Measurements from ENCODE around the gene EPSTI1.

The EPSTI1 gene

GRCh38 chr13:42971691-42972347, 20.2 kb downstream of the EPSTI1 start:
- no peak for DNase-seq (ENCODE audit: low read depth, low spot score)

GRCh38 chr13:42970824-42971690, 21.0 kb downstream of the EPSTI1 start:
- peak; percentile 53 for DNase-seq (ENCODE audit: low read depth, low spot score)

- peak; percentile 77 for DNase-seq (ENCODE audit: low read depth, low spot score)
These were observed 22.4 kb downstream of the EPSTI1 start for GRCh38 chr13:42969565-42970172.

- DNase-seq (ENCODE audit: low read depth, low spot score): no peak
These were observed 23.1 kb downstream of the EPSTI1 start for GRCh38 chr13:42968906-42969305.

- no peak for DNase-seq (ENCODE audit: low read depth, low spot score)
These were observed 24.4 kb downstream of the EPSTI1 start for GRCh38 chr13:42967660-42968059.

GRCh38 chr13:42965281-42965680, 26.8 kb downstream of the EPSTI1 start:
- DNase-seq (ENCODE audit: low read depth, low spot score): no peak

GRCh38 chr13:42964761-42965161, 27.3 kb downstream of the EPSTI1 start:
- no peak for DNase-seq (ENCODE audit: low read depth, low spot score)

- DNase-seq (ENCODE audit: low read depth, low spot score): no peak
These were observed 32.4 kb downstream of the EPSTI1 start for GRCh38 chr13:42959615-42960014.

GRCh38 chr13:42957881-42958280, 34.2 kb downstream of the EPSTI1 start:
- no peak for DNase-seq (ENCODE audit: low read depth, low spot score)

GRCh38 chr13:42950181-42950580, 41.9 kb downstream of the EPSTI1 start:
- DNase-seq (ENCODE audit: low read depth, low spot score): no peak

GRCh38 chr13:42947925-42948324, 44.1 kb downstream of the EPSTI1 start:
- DNase-seq (ENCODE audit: low read depth, low spot score): no peak

GRCh38 chr13:42946927-42947326, 45.1 kb downstream of the EPSTI1 start:
- DNase-seq (ENCODE audit: low read depth, low spot score): peak; percentile 36

- no peak for DNase-seq (ENCODE audit: low read depth, low spot score)
These were observed 62.0 kb downstream of the EPSTI1 start for GRCh38 chr13:42929886-42930535.

GRCh38 chr13:42926555-42926954, 65.5 kb downstream of the EPSTI1 start:
- no peak for DNase-seq (ENCODE audit: low read depth, low spot score)

GRCh38 chr13:42926043-42926442, 66.0 kb downstream of the EPSTI1 start:
- no peak for DNase-seq (ENCODE audit: low read depth, low spot score)

GRCh38 chr13:42925626-42926025, 66.4 kb downstream of the EPSTI1 start:
- no peak for DNase-seq (ENCODE audit: low read depth, low spot score)

GRCh38 chr13:42924344-42924743, 67.7 kb downstream of the EPSTI1 start:
- no peak for DNase-seq (ENCODE audit: low read depth, low spot score)

GRCh38 chr13:42907745-42908144, 84.3 kb downstream of the EPSTI1 start:
- no peak for DNase-seq (ENCODE audit: low read depth, low spot score)

- DNase-seq (ENCODE audit: low read depth, low spot score): no peak
These were observed 85.8 kb downstream of the EPSTI1 start for GRCh38 chr13:42906257-42906656.

GRCh38 chr13:42905579-42905978, 86.5 kb downstream of the EPSTI1 start:
- no peak for DNase-seq (ENCODE audit: low read depth, low spot score)

GRCh38 chr13:42899266-42899665, 92.8 kb downstream of the EPSTI1 start:
- DNase-seq (ENCODE audit: low read depth, low spot score): no peak

- DNase-seq (ENCODE audit: low read depth, low spot score): peak; percentile 16
These were observed 96.3 kb downstream of the EPSTI1 start for GRCh38 chr13:42895776-42896175.

Data from astrocyte of the hippocampus (primary cell).